A673 (cell line): ENCODE measurements around the gene CHCHD1. TPM values are rescaled to one million over a fixed set of nuclear protein-coding genes. Genes with fewer than 3 reads are reported as not detected.

Experiments used
- BruUV-seq: library from RNA; stranded (reverse); fragments of 400-500 nt; replicated peaks from 2 replicates; lab custom pipeline; 2021; lab: Mats Ljungman, UMichigan
- CTCF ChIA-PET: fragments of 300-600 bp; sonication (Branson Sonifier 250); formaldehyde crosslinking; loops from one replicate; lab custom pipeline; 2022; ENCODE audit warnings: antibody characterized with exemption; lab: Charles Lee
- POLR2A ChIA-PET: fragments of 300-600 bp; sonication (Branson Sonifier 250); formaldehyde crosslinking; loops from one replicate; lab custom pipeline; 2022; ENCODE audit warnings: antibody characterized with exemption; ENCODE audit not compliant: low non-redundant PET; lab: Charles Lee
- DNase-seq: peaks from one replicate; pipeline ENCODE4 v3.0.0-alpha.2; 2015; ENCODE audit warnings: low spot score
- H3K27ac ChIP-seq: fragments of 200-600 bp; sonication (generic); 2 replicates; pipeline ENCODE4 v1.5.1; 2016; ENCODE audit warnings: mixed run types, low read depth, mild to moderate bottlenecking, mixed read lengths, antibody characterized with exemption, low read length; ENCODE audit not compliant: poor library complexity, severe bottlenecking
- H3K27me3 ChIP-seq: fragments of 200-600 bp; sonication (generic); replicated peaks from 2 replicates; pipeline ENCODE4 v1.6.1; 2017; ENCODE audit warnings: mixed run types, low read depth, mild to moderate bottlenecking, mixed read lengths, antibody characterized with exemption, low read length; ENCODE audit not compliant: insufficient read depth, poor library complexity
- H3K36me3 ChIP-seq: fragments of 200-600 bp; sonication (generic); 2 replicates; pipeline ENCODE4 v1.6.1; 2016; ENCODE audit warnings: mixed run types, mild to moderate bottlenecking, mixed read lengths, antibody characterized with exemption, low read length; ENCODE audit not compliant: insufficient read depth, poor library complexity, severe bottlenecking
- H3K4me1 ChIP-seq: fragments of 200-600 bp; sonication (generic); 2 replicates; pipeline ENCODE4 v1.6.1; 2017; ENCODE audit warnings: mixed run types, mild to moderate bottlenecking, mixed read lengths, antibody characterized with exemption, low read length; ENCODE audit not compliant: insufficient read depth, poor library complexity, severe bottlenecking
- H3K4me3 ChIP-seq: fragments of 200-600 bp; sonication (generic); 2 replicates; pipeline ENCODE4 v1.5.1; 2016; ENCODE audit warnings: low read depth, mixed run types, mild to moderate bottlenecking, mixed read lengths, low read length; ENCODE audit not compliant: poor library complexity, severe bottlenecking
- H3K9me3 ChIP-seq: fragments of 200-600 bp; sonication (generic); 2 replicates; pipeline ENCODE4 v1.6.1; 2016; ENCODE audit warnings: mixed run types, low read depth, mild to moderate bottlenecking, mixed read lengths, antibody characterized with exemption, low read length; ENCODE audit not compliant: poor library complexity, severe bottlenecking
- CTCF ChIP-seq: fragments of 300-800, 200-600 bp; sonication (generic); conservative IDR thresholded peaks from 2 replicates; pipeline ENCODE4 v1.5.1; 2017; ENCODE audit warnings: low read depth, mild to moderate bottlenecking, antibody characterized with exemption, low read length, moderate library complexity, mixed read lengths
- EZH2 ChIP-seq: fragments of 200-600 bp; sonication (generic); IDR thresholded peaks from 2 replicates; pipeline ENCODE4 v1.6.1; 2017; ENCODE audit warnings: borderline replicate concordance, low read depth, mild to moderate bottlenecking, mixed read lengths, antibody characterized with exemption, low read length; ENCODE audit not compliant: poor library complexity, severe bottlenecking
- intact Hi-C: fragments of 100-400 bp; cut with micrococcal nuclease; formaldehyde crosslinking; loops from one replicate; pipeline ENCODE4 v1.10.0; 2022; ENCODE audit not compliant: unreplicated experiment
- total RNA-seq: library from RNA; stranded (reverse); gene quantifications from 2 replicates; pipeline ENCODE4 v1.2.3, GENCODE V29; 2021

The CHCHD1 gene
- total RNA-seq, 1 experiment from 2014 or later: 37.5 TPM

- Histone ChIP-seq H3K27ac (no peak overlapping the region), H3K4me1 (no peaks in the 10 kb centered on the region), H3K9me3 (no peaks in the 10 kb centered on the region), H3K36me3 (peaks cover 45% of the 10 kb centered on the region), H3K4me3 (no peak overlapping the region), H3K27me3 (no peaks in the 10 kb centered on the region)
- no peak for TF ChIP-seq CTCF
- no peak for TF ChIP-seq EZH2
- no peak for DNase-seq
- intact Hi-C loops: no loop called here
- BruUV-seq: no TSS peak
- ChIA-PET CTCF (no interaction called here), POLR2A (no interaction called here)
Measured at GRCh38 chr10:73797324-73798025, 15.6 kb downstream of the CHCHD1 start.

GRCh38 chr10:73798087-73798486, 16.2 kb downstream of the CHCHD1 start:
- ChIA-PET POLR2A (no interaction called here), CTCF (no interaction called here)
- Histone ChIP-seq H3K9me3 (no peaks in the 10 kb centered on the region), H3K27ac (no peak overlapping the region), H3K4me1 (no peaks in the 10 kb centered on the region), H3K27me3 (no peaks in the 10 kb centered on the region), H3K4me3 (no peak overlapping the region), H3K36me3 (peaks cover 50% of the 10 kb centered on the region)
- no peak for DNase-seq
- no peak for TF ChIP-seq CTCF
- TF ChIP-seq EZH2: no peak
- BruUV-seq: no TSS peak
- intact Hi-C loops: no loop called here

- DNase-seq: no peak
Measured at GRCh38 chr10:73798927-73799560, 17.2 kb downstream of the CHCHD1 start.

More at GRCh38 chr10:73798927-73799560, 17.2 kb downstream of the CHCHD1 start:
- ChIA-PET CTCF (no interaction called here), POLR2A (no interaction called here)
- H3K4me1 ChIP-seq: no peaks in the 10 kb centered on the region
- no peak overlapping the region for H3K4me3 ChIP-seq
- no peak overlapping the region for H3K27ac ChIP-seq
- BruUV-seq: no TSS peak
- intact Hi-C loops: no loop called here
- H3K36me3 ChIP-seq: peaks cover 57% of the 10 kb centered on the region
- H3K9me3 ChIP-seq: no peaks in the 10 kb centered on the region
- no peaks in the 10 kb centered on the region for H3K27me3 ChIP-seq
- TF ChIP-seq EZH2 (no peak), CTCF (no peak)
